Right kidney (tissue), 1 donor: Measurements from ENCODE around the gene LIN7A.

ENCODE experiments used
- DNase-seq: peaks from one replicate; pipeline ENCODE4 v3.0.0-alpha.2; 2016

The LIN7A gene

DNA sequence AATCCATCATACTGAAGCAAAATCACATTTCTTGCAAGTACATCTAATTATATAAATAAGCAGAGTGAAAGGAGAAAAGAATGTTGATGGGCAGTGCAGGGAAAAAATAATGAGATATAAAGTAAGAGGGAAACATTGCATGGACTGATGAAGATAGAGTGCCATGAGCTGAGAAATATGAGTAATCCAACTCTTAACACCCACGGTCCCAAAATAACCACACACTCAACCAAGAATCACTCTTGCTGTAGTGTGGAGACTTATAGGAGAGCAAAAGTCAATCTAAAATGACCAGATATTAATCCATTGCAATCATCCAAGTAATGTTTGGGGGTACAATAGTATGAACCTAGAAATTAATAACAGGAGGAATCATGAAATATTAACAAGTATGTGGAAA, 180.9 kb downstream of the LIN7A start:
- no peak for DNase-seq

DNA sequence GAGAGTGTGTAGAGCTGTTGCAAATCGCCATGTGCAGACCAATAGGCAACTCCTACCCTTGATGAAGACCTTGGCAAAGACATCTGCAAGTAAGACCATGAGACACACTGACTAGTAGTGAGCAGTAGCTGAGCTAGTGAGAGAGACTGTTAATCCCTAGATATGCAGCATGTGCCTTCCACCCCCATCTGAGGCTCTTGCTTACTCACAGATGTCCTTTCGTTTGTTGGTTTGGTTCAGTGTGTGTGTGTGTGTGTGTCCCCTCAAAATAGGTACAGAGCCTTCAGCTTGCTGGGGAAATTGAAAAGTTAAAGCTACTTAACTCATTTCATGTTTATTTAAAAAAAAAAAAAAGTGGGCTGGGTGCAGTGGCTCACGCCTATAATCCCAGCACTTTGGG, 183.5 kb downstream of the LIN7A start:
- DNase-seq, result no peak

DNA sequence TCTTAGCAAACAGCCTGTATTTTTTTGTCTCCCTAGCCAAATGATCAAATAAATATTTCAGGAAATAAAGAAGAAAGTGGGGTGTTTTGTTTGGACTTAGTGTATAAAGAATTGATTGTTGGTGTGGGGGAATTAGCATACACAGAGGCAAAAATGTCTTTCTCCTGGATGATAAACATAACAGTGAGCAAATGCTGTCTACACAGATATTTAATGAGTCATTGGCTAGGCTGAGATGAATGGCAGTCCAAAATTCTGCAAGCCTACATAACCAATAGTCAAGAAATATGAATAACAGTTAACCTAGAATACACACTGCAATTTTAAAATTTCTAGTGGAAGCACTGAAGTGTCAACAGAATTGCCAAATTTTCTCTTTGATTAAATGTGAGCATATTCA, 185.3 kb downstream of the LIN7A start:
- no peak for DNase-seq

DNA sequence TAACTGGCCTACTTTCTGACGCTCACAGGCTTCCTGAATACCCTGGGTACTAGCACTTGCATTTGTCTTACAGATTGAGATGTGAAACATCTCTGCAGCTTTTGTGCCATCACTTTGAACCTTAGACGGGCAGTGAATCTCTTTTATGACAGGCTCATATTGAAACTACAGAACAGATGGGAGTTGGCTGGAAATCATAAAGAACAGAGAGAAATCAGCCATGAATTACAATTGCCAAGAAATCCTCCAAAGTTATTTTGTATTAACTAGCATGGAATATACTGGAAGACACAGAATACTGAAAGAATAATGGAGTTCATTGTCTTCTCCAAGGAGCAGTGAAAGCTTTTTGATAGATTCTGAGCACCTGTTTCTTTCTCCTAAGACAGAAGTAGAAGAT, 188.3 kb downstream of the LIN7A start:
- DNase-seq, result no peak

DNA sequence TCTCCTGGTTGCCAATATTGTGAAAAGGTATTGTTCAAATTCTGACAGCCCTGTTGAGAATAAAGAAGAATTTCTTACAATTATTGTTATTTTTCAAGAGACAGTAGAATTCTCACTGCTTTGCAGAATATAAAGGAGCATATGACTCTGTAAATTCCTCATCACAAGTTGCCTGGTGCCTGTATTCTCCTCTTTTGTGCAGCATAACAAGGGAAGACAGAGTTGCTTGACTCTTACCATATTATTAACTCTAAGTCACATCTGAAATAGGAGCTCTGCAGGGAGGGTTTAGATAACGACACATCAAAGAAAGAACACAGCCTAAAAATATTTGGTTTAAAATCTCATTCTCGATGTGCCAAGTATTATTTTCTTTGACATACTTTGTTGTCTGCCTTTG, 189.9 kb downstream of the LIN7A start:
- DNase-seq, result no peak

DNA sequence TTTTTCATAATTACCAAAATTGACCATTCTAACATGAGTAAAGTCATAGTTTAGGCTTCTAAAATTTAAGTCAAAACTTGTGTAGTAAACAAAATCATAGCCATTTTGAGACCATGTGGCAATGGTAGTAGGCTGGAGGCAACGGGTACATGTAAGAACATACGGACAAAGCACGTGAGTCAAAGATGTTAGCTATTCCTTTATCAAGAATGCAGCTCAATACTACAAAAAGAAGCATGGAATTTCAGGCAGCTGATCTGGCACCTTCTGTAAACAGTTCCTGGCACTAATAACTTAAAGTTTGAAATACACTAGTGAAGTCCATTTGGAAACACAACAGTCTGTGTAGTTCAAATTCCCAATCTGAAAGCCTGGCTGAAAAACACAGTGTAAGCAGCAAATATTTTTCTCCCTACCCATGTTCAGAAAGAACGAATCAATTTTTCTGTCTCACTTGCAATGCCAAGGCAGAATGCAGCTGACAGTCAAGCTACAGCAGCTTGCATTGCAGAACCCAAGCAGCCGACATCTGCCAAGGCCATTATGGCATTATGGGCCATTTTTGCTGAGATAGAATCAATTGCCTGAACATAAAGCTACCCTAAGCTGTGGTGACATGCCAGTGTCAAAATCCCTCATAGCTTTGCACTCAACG, 191.8 kb downstream of the LIN7A start:
- DNase-seq, result no peak
